ENCODE results near the gene LINGO4. TPM values are rescaled to one million over a fixed set of nuclear protein-coding genes. Genes with fewer than 3 reads are reported as not detected.

LINGO4 gene
- total and polyA plus RNA-seq, 2 donors (not counting 1 experiment from before 2014, with no cell fraction given): not detected

GRCh38 chr1:151807766-151808165, 2.5 kb upstream of the LINGO4 start:
- H3K9ac ChIP-seq (ENCODE audit: insufficient read depth, low read length): no peak overlapping the region

GRCh38 chr1:151807131-151807530, 1.9 kb upstream of the LINGO4 start:
- TF ChIP-seq EZH2 (IDR thresholded peaks at IDR 0.05; ENCODE audit: low read length, missing control alignments) (no peak), CTCF (conservative IDR thresholded peaks at IDR 0.05 in 1 of 2, IDR thresholded peaks at IDR 0.05 in 1 of 2; ENCODE audit: low read depth in 1 of 2, low read length in 2 of 2) (no peak)
- H3K27ac ChIP-seq (ENCODE audit: insufficient read depth, low read length): no peak overlapping the region
- no peak overlapping the region for H3K9ac ChIP-seq (ENCODE audit: insufficient read depth, low read length)
- no peaks in the 10 kb centered on the region for H3K9me3 ChIP-seq (ENCODE audit: control insufficient read depth, insufficient read depth, low read depth, low read length)
- H3K36me3 ChIP-seq (ENCODE audit: control insufficient read depth, insufficient read depth, low read length): no peaks in the 10 kb centered on the region
- H3K4me3 ChIP-seq (replicated peaks in 1 of 4; ENCODE audit: control extremely low read depth in 1 of 4, insufficient read depth in 1 of 4, low read depth in 3 of 4, low read length in 4 of 4): no peak overlapping the region
- peaks cover 47% of the 10 kb centered on the region for H3K27me3 ChIP-seq (ENCODE audit: control insufficient read depth, insufficient read depth, low read length)
- H2AFZ ChIP-seq (ENCODE audit: low read length): no peak overlapping the region
- H4K20me1 ChIP-seq (ENCODE audit: control insufficient read depth, extremely low read depth, insufficient read depth, low read length): no peaks in the 10 kb centered on the region
- H3K4me1 ChIP-seq (ENCODE audit: control insufficient read depth, extremely low read depth, insufficient read depth, low read length): no peaks in the 10 kb centered on the region
- no peak overlapping the region for H3K4me2 ChIP-seq (ENCODE audit: extremely low read depth, insufficient read depth, low read length)
- DNase-seq (ENCODE audit: low read depth in 2 of 2): no peak
- H3K79me2 ChIP-seq (ENCODE audit: control insufficient read depth, insufficient read depth, low read length): no peaks in the 10 kb centered on the region

More at GRCh38 chr1:151807766-151808165, 2.5 kb upstream of the LINGO4 start:
- H2AFZ ChIP-seq (ENCODE audit: low read length): no peak overlapping the region
- H3K36me3 ChIP-seq (ENCODE audit: control insufficient read depth, insufficient read depth, low read length): no peaks in the 10 kb centered on the region
- no peaks in the 10 kb centered on the region for H4K20me1 ChIP-seq (ENCODE audit: control insufficient read depth, extremely low read depth, insufficient read depth, low read length)
- no peak overlapping the region for H3K4me2 ChIP-seq (ENCODE audit: extremely low read depth, insufficient read depth, low read length)
- no peaks in the 10 kb centered on the region for H3K4me1 ChIP-seq (ENCODE audit: control insufficient read depth, extremely low read depth, insufficient read depth, low read length)
- H3K27ac ChIP-seq (ENCODE audit: insufficient read depth, low read length): no peak overlapping the region
- H3K27me3 ChIP-seq (ENCODE audit: control insufficient read depth, insufficient read depth, low read length): peaks cover 45% of the 10 kb centered on the region
- no peaks in the 10 kb centered on the region for H3K79me2 ChIP-seq (ENCODE audit: control insufficient read depth, insufficient read depth, low read length)
- no peaks in the 10 kb centered on the region for H3K9me3 ChIP-seq (ENCODE audit: control insufficient read depth, insufficient read depth, low read depth, low read length)
- DNase-seq (ENCODE audit: low read depth in 2 of 2): no peak
- TF ChIP-seq CTCF (conservative IDR thresholded peaks at IDR 0.05 in 1 of 2, IDR thresholded peaks at IDR 0.05 in 1 of 2; ENCODE audit: low read depth in 1 of 2, low read length in 2 of 2) (no peak), EZH2 (IDR thresholded peaks at IDR 0.05; ENCODE audit: low read length, missing control alignments) (no peak)
- no peak overlapping the region for H3K4me3 ChIP-seq (replicated peaks in 1 of 4; ENCODE audit: control extremely low read depth in 1 of 4, insufficient read depth in 1 of 4, low read depth in 3 of 4, low read length in 4 of 4)

GRCh38 chr1:151806170-151806569, 951 bp upstream of the LINGO4 start:
- H3K4me3 ChIP-seq (replicated peaks in 1 of 4; ENCODE audit: control extremely low read depth in 1 of 4, insufficient read depth in 1 of 4, low read depth in 3 of 4, low read length in 4 of 4): no peak overlapping the region
- H3K4me1 ChIP-seq (ENCODE audit: control insufficient read depth, extremely low read depth, insufficient read depth, low read length): no peaks in the 10 kb centered on the region
- no peak overlapping the region for H3K27ac ChIP-seq (ENCODE audit: insufficient read depth, low read length)
- H3K27me3 ChIP-seq (ENCODE audit: control insufficient read depth, insufficient read depth, low read length): peaks cover 48% of the 10 kb centered on the region
- no peak overlapping the region for H2AFZ ChIP-seq (ENCODE audit: low read length)
- H3K36me3 ChIP-seq (ENCODE audit: control insufficient read depth, insufficient read depth, low read length): no peaks in the 10 kb centered on the region
- TF ChIP-seq CTCF (conservative IDR thresholded peaks at IDR 0.05 in 1 of 2, IDR thresholded peaks at IDR 0.05 in 1 of 2; ENCODE audit: low read depth in 1 of 2, low read length in 2 of 2) (no peak), EZH2 (IDR thresholded peaks at IDR 0.05; ENCODE audit: low read length, missing control alignments) (peak; percentile 64)
- H3K9ac ChIP-seq (ENCODE audit: insufficient read depth, low read length): no peak overlapping the region
- H3K4me2 ChIP-seq (ENCODE audit: extremely low read depth, insufficient read depth, low read length): no peak overlapping the region
- H3K79me2 ChIP-seq (ENCODE audit: control insufficient read depth, insufficient read depth, low read length): no peaks in the 10 kb centered on the region
- DNase-seq (ENCODE audit: low read depth in 2 of 2): no peak
- H4K20me1 ChIP-seq (ENCODE audit: control insufficient read depth, extremely low read depth, insufficient read depth, low read length): no peaks in the 10 kb centered on the region
- no peaks in the 10 kb centered on the region for H3K9me3 ChIP-seq (ENCODE audit: control insufficient read depth, insufficient read depth, low read depth, low read length)
